AG10803 (cell line): ENCODE data around the gene SLC25A10.

Source experiments
- DNase-seq: peaks from one replicate; pipeline ENCODE4 v3.0.0; 2010; ENCODE audit warnings: low read depth
- H3K4me3 ChIP-seq: 2 replicates; pipeline ENCODE4 v1.5.1; 2011; ENCODE audit warnings: mild to moderate bottlenecking, low read length, control low read depth
- TF ChIP-seq, protein P1 (sequence below): conservative IDR thresholded peaks from 2 replicates; pipeline ENCODE4 v1.5.1; 2011; ENCODE audit warnings: mild to moderate bottlenecking, low read length, control low read depth, inconsistent platforms

SLC25A10 gene

DNA sequence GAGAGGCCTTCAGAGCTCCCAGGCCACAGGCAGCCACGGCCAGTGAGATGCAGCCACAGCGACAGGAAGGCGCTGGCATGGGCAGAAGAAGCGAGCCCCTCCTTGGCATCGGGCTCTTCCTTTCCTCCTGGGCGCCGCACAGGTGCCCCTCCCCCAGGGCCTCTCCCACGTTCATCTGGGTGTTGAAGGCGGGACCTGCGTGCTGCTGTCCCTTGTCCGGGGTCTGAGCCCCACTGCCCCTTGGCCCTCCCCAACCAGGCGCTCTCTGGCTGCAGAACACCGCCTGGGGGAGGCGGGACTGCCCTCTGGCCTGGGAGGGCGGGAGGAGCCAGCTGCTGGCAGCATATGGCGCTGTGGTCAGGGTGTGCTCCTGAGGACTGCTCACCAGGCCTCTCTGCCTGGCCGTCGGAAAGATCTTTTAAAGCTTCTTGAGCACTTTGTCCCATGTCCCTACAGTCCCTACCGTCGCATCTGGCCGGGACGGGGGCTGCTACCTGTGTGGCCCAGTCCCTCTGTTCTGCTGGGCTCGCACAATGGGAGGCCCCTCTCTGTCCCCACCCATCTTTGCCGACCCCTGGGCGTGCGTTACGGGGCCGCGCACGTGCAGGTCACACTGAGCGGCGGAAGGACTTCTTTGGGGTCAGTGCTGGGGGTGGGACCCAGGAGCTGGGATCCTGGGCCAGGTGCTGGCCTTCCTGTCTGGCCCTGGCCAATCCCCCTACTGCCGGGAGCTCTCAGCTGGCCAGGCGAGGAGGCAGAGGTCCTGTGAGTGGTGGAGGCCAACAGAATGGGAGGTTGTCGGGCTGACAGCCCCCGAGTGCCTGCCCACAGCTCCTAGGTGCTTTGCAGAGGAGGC, 1.7 kb downstream of the SLC25A10 start:
- H3K4me3 ChIP-seq, result no peak overlapping the region
- TF ChIP-seq, protein P1, sequence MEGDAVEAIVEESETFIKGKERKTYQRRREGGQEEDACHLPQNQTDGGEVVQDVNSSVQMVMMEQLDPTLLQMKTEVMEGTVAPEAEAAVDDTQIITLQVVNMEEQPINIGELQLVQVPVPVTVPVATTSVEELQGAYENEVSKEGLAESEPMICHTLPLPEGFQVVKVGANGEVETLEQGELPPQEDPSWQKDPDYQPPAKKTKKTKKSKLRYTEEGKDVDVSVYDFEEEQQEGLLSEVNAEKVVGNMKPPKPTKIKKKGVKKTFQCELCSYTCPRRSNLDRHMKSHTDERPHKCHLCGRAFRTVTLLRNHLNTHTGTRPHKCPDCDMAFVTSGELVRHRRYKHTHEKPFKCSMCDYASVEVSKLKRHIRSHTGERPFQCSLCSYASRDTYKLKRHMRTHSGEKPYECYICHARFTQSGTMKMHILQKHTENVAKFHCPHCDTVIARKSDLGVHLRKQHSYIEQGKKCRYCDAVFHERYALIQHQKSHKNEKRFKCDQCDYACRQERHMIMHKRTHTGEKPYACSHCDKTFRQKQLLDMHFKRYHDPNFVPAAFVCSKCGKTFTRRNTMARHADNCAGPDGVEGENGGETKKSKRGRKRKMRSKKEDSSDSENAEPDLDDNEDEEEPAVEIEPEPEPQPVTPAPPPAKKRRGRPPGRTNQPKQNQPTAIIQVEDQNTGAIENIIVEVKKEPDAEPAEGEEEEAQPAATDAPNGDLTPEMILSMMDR, result no peak
- DNase-seq, result no peak

DNA sequence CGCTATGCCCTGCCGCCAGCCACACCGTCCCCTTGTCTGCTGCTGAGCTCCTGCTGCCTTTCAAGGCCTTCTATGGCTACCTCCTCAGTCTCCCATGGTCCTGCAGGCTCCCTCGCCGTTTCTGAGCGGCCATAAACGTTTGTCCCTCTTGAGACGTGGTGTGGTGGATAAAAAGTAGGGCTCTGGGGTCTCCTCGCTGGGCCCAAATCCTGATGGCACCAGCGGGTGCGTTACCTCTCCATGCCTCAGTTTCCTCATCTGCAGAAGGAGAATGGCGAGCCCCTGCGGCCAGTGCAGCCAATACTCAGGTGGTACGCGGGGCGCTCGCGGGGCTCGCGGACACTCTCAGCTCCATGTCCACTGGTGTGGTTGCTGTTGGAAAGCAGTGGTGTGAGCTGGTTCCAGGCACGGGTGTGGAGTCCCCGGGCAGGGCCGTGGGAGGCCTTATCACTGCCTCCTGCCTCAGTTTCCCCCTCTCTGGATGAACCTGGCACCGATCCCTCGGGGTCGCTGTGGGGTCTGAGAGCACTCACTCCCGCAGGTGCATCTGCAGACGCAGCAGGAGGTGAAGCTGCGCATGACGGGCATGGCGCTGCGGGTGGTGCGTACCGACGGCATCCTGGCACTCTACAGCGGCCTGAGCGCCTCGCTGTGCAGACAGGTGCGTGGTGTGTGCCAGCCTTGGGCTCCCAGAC, 2.5 kb downstream of the SLC25A10 start:
- no peak overlapping the region for H3K4me3 ChIP-seq
- TF ChIP-seq, protein P1, result no peak

DNA sequence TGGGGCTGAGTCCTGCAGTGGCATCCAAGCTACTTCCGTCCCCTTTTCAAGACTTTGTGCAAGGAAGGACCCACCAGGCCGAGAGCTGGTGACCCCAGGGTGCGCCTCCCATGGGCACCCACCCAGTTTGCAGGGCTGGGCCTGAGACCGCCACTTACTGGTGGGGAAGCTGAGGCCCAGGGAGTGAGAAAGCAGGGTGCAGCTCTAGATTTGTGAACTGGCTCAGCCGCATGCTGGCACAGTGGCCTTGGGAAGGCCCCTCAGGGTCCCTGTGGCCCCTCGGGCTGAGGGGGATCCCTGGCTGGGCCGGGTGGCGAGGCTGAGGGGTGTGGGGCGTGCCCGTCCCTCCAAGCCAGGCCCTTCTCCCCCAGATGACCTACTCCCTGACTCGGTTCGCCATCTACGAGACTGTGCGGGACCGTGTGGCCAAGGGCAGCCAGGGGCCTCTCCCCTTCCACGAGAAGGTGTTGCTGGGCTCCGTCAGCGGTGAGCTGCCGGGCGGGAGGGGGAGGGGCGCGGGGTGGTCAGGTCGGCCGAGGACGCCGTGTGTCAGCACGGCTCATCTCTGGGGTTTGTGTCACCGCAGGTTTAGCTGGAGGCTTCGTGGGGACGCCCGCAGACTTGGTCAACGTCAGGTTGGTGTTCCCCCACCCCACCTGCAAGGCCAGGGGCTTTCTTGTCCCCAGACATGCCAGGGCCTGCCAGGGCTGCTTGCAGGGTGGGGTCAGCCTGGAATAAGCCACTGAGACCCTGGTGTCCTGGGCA, 3.2 kb downstream of the SLC25A10 start:
- TF ChIP-seq, protein P1, result no peak
- no peak for DNase-seq
- H3K4me3 ChIP-seq, result no peak overlapping the region

More for the DNA sequence above, 2.5 kb downstream of the SLC25A10 start:
- DNase-seq, result no peak

DNA sequence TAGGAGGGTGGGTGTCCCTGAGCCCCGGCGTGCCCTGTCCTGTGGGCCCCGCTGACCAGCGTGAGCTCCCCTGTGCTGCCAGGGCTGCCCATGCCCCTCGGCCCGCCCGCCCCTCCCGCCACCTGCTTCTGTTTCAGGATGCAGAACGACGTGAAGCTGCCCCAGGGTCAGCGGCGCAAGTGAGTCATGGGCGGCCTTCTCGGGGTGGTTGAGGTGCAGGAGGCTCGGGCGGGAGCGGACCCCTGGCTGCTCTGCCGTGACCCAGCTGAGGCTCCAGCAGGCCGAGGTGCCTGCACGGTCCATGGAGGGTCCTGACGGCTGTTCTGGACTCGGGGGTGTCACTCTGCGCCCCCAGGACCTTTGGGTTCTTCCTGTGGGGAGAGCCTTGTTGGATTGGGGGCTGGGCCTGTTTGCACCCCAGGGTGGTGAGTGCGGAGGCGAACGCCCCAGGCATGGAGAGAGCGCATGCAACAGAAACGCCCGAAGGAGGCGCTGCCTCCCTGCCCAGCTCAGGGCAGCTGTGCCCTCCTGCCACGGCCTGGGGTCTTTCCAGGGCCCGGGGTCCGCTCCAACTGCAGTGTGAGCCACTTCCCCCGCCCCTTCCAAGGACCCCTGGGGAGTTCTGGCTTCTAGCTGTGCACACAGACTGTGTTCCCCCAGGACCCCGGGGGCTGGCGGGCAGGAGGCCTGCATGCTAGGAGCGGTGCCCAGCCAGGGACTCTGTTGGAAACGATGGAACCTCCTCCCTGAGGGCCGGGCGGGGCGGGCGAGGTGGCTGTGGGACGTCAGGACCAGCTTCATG, 4.0 kb downstream of the SLC25A10 start:
- TF ChIP-seq, protein P1, result no peak
- H3K4me3 ChIP-seq, result no peak overlapping the region
- DNase-seq, result no peak

DNA sequence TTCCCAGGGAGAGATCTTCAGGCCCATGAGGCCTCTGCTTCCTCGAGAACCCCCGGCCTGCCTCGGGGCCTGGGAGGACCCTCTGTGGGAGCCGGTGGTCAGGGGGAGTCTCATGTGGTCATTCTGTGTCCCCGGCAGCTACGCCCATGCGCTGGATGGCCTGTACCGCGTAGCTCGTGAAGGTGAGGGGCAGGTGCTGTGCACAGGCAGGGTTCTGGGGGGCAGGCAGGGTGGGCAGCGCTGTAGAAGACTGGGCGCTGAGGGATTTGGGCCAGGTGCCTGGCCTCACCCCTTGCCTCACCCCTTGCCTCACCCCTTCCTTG, 4.6 kb downstream of the SLC25A10 start:
- TF ChIP-seq, protein P1, result no peak

DNA sequence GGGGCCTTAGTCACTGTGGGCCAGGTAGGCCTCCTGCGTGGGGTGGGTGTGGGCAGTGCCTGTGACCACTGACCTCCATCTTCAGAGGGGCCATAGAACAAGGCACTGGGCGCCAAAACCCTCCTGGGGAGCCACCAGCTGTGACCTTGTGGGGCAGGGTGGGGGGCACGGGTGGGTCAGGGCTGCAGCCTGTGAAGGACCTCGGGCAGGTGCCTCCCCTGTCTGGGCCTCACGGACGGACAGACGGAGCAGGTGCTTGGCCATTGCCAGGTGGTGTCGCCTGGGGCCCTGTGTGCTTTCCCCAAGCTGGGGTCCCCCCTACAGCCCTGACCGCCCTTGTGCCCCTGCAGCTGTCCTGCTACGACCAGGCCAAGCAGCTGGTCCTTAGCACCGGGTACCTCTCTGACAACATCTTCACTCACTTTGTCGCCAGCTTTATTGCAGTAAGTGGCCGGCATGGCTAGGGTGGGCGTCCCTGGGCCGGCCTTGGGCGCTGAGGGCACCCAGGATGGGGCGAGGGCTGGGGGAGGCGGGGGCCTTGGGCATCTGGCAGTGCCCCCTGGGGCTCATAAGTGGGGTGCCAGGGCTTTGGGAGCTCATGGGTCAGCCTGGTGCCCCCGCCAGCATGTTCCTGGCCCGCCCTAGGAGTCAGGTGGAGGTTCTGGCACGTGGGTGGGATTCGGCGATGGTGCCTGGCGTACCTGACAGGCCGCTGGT, 5.1 kb downstream of the SLC25A10 start:
- H3K4me3 ChIP-seq, result no peak overlapping the region
- DNase-seq, result no peak
- TF ChIP-seq, protein P1, result no peak

More for the DNA sequence above, 4.6 kb downstream of the SLC25A10 start:
- no peak overlapping the region for H3K4me3 ChIP-seq
- no peak for DNase-seq
